SK-N-SH (cell line): ENCODE results near the gene MGAM2. TPM values are rescaled to one million over a fixed set of nuclear protein-coding genes. Genes with fewer than 3 reads are reported as not detected.
"Not testable (repeated sequence)": the region's sequence is repeated elsewhere in the genome, so short reads cannot be mapped to it uniquely, and the experiment has no call there.

Source experiments
- CTCF ChIA-PET: fragments of 300-600, 350-600 bp; formaldehyde crosslinking; extraction: SDS; loops from one replicate; lab custom pipeline; 2021; lab: Yijun Ruan, JAX
- POLR2A ChIA-PET: fragments of 350-600 bp; sonication (Branson Sonifier 250); formaldehyde crosslinking; extraction: SDS; loops from one replicate; lab custom pipeline; 2020; ENCODE audit warnings: antibody characterized with exemption, inconsistent platforms; lab: Yijun Ruan, JAX
- DNase-seq: peaks from one replicate; pipeline ENCODE4 v3.0.0; 2012
- H2AFZ ChIP-seq: fragments of 200-600 bp; sonication (generic); 2 replicates; pipeline ENCODE4 v1.8.1; 2016; ENCODE audit warnings: antibody characterized with exemption, mild to moderate bottlenecking, low read depth
- H3F3A ChIP-seq: fragments of 200-600 bp; sonication (generic); replicated peaks from 2 replicates; pipeline ENCODE3; 2016; ENCODE audit warnings: antibody characterized with exemption, mild to moderate bottlenecking; ENCODE audit not compliant: insufficient read depth
- H3K27ac ChIP-seq, 2 experiments: fragments of 200-500 bp in 1 of 2; fragments of 200-600 bp in 1 of 2; sonication (Bioruptor generic) in 1 of 2; sonication (generic), shearing (Covaris generic) in 1 of 2; 2 replicates each; pipeline versions ENCODE4 v1.5.1 to v1.6.1; 2014 to 2016; ENCODE audit warnings: low read depth in 2 of 2, inconsistent platforms in 1 of 2, low read length in 1 of 2, mild to moderate bottlenecking in 1 of 2, mixed read lengths in 1 of 2
- H3K27me3 ChIP-seq: fragments of 200-600 bp; sonication (generic), shearing (Covaris generic); 2 replicates; pipeline ENCODE4 v1.6.1; 2016; ENCODE audit warnings: mixed run types; ENCODE audit not compliant: insufficient read depth
- H3K36me3 ChIP-seq, 2 experiments: fragments of 200-500 bp in 1 of 2; fragments of 200-600 bp in 1 of 2; sonication (Bioruptor generic) in 1 of 2; sonication (generic) in 1 of 2; replicated peaks in 1 of 2; 2 replicates each; pipeline versions ENCODE3 to v1.5.1; 2014 to 2016; ENCODE audit warnings: low read length in 1 of 2, mild to moderate bottlenecking in 1 of 2; ENCODE audit not compliant: insufficient read depth in 2 of 2, control insufficient read depth in 1 of 2
- H3K4me1 ChIP-seq, 2 experiments: fragments of 200-500 bp in 1 of 2; fragments of 200-600 bp in 1 of 2; sonication (Bioruptor generic) in 1 of 2; sonication (generic), shearing (Covaris generic) in 1 of 2; 2 replicates each; pipeline versions ENCODE4 v1.5.1 to v1.6.1; 2014 to 2016; ENCODE audit warnings: low read depth in 1 of 2, low read length in 1 of 2, mixed run types in 1 of 2; ENCODE audit not compliant: insufficient read depth in 2 of 2, control insufficient read depth in 1 of 2
- H3K4me2 ChIP-seq: fragments of 200-600 bp; sonication (generic), shearing (Covaris generic); 2 replicates; pipeline ENCODE4 v1.6.1; 2017; ENCODE audit warnings: mixed run types
- H3K4me3 ChIP-seq, 2 experiments: fragments of 200-500 bp in 1 of 2; fragments of 200-600 bp in 1 of 2; sonication (Bioruptor generic) in 1 of 2; sonication (generic), shearing (Covaris generic) in 1 of 2; 2 replicates each; pipeline versions ENCODE4 v1.5.1 to v1.8.1; 2014 to 2016; ENCODE audit warnings: low read depth in 2 of 2, inconsistent platforms in 1 of 2, low read length in 1 of 2, mild to moderate bottlenecking in 1 of 2, mixed read lengths in 1 of 2, moderate library complexity in 1 of 2
- H3K79me2 ChIP-seq: fragments of 200-600 bp; sonication (generic); 2 replicates; pipeline ENCODE4 v1.8.1; 2017; ENCODE audit warnings: mild to moderate bottlenecking; ENCODE audit not compliant: insufficient read depth
- H3K9ac ChIP-seq: fragments of 200-600 bp; sonication (generic); 2 replicates; pipeline ENCODE4 v1.6.1; 2017; ENCODE audit warnings: mixed run types
- H3K9me2 ChIP-seq: fragments of 200-600 bp; sonication (generic); 2 replicates; pipeline ENCODE4 v1.6.1; 2017; ENCODE audit warnings: mixed run types
- H3K9me3 ChIP-seq: fragments of 200-600 bp; sonication (generic); 2 replicates; pipeline ENCODE4 v1.6.1; 2017; ENCODE audit warnings: mixed run types, mild to moderate bottlenecking, moderate library complexity
- H4K20me1 ChIP-seq: fragments of 200-600 bp; sonication (generic); 2 replicates; pipeline ENCODE4 v1.6.1; 2017; ENCODE audit warnings: mild to moderate bottlenecking, mixed run types; ENCODE audit not compliant: insufficient read depth
- CTCF ChIP-seq: fragments of 200-600 bp; sonication (generic); IDR thresholded peaks from 2 replicates; pipeline ENCODE4 v1.6.1; 2017; ENCODE audit warnings: antibody characterized with exemption, mild to moderate bottlenecking, moderate library complexity
- ELF1 ChIP-seq: IDR thresholded peaks from 2 replicates; pipeline ENCODE4 v1.4.0; 2012
- MXI1 ChIP-seq: IDR thresholded peaks from 2 replicates; pipeline ENCODE4 v1.6.1; 2012; ENCODE audit warnings: mild to moderate bottlenecking, low read depth, low read length, improper control_type of control experiment
- NRF1 ChIP-seq: IDR thresholded peaks from 2 replicates; pipeline ENCODE4 v1.6.1; 2012; ENCODE audit warnings: low read depth, mild to moderate bottlenecking, low read length
- YY1 ChIP-seq: IDR thresholded peaks from 2 replicates; pipeline ENCODE4 v1.4.0; 2012; ENCODE audit warnings: low read depth, mild to moderate bottlenecking
- ZBTB33 ChIP-seq: IDR thresholded peaks from 2 replicates; pipeline ENCODE4 v1.4.0; 2012; ENCODE audit warnings: low read depth, borderline replicate concordance
- WGBS: methylation state at CpG from one replicate; pipeline ENCODE4 v1.1.6; 2017; ENCODE audit warnings: low lambda C conversion rate; 5-methylcytosine and 5-hydroxymethylcytosine counted together
- polyA plus RNA-seq, 3 experiments: library from polyadenylated mRNA; depleted of rRNA; stranded (reverse); fragments of >200 nt; gene quantifications; 2 replicates each; pipeline ENCODE4 v1.2.3, GENCODE V29; 2012

Gene MGAM2
- polyA plus RNA-seq, 1 of the 3 experiments (the other 2 are of a cell fraction), result not detected

DNA sequence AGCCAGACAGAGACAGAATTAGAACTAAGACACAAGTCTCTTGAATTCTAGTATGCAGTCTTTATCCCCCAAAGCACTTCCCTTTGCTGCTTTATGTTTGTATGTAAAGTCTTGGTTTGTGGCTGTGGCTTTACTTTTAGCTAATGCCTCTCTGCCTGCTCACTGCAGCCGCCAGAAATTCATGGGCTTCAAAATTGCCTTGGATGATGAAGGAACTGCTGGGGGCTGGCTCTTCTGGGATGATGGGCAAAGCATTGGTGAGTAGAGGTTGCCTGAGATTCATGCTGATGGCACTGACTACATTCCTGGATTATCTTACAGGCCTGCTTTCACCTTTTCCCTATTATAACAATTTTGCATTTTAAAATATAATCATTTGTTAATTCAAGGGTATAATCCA is 10.9 kb upstream of the MGAM2 start (continued):
- no peak for TF ChIP-seq CTCF
- no peak for TF ChIP-seq ELF1

DNA sequence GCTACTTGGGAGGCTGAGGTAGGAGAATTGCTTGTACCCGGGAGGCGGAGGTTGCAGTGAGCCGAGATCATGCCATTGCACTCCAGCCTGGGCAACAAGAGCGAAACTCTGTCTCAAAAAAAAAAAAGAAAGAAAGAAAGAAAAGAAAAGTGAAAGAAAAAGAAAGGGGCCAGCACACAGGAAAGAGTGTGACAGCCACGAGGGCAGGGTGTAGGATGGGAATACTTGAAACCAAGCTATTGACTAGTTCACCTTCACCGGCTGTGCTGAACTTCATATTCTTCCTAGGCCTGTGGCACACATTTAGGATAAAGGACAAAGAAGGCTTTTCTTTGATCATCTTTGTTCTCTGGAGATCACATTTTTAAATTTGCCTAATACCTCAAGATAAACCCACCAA is 9.7 kb upstream of the MGAM2 start:
- H3K36me3 ChIP-seq, H3K4me3 ChIP-seq, H3K9ac ChIP-seq, H3K4me2 ChIP-seq, H3K79me2 ChIP-seq, DNase-seq, H3K27ac ChIP-seq, H3K9me2 ChIP-seq, H3K9me3 ChIP-seq, H3K27me3 ChIP-seq, H2AFZ ChIP-seq, CTCF ChIA-PET, H4K20me1 ChIP-seq, H3F3A ChIP-seq, H3K4me1 ChIP-seq, POLR2A ChIA-PET: not testable (repeated sequence)
- 16% methylated on average over 6 of the region's 6 CpGs for WGBS

- no peaks in the 10 kb centered on the region for H3F3A ChIP-seq
- no peaks in the 10 kb centered on the region for H3K9me2 ChIP-seq
- ChIA-PET CTCF (interaction anchor here (0.9 kb wide), 1 partner anchor 37 kb away, joined by 3 read pairs; no protein-coding TSS in a partner anchor), POLR2A (no interaction called here)
- H3K4me2 ChIP-seq, result no peak overlapping the region
- H3K27ac ChIP-seq, result no peak overlapping the region
- no peak for DNase-seq
- H2AFZ ChIP-seq, result no peak overlapping the region
- H3K9me3 ChIP-seq, result no peaks in the 10 kb centered on the region
- H3K79me2 ChIP-seq, result no peaks in the 10 kb centered on the region
- 9% methylated on average over 6 of the region's 6 CpGs for WGBS
- TF ChIP-seq YY1, result no peak
- no peak for TF ChIP-seq MXI1
- no peak for TF ChIP-seq ZBTB33
- no peak for TF ChIP-seq NRF1
- H3K27me3 ChIP-seq, result no peaks in the 10 kb centered on the region
- H4K20me1 ChIP-seq, result no peaks in the 10 kb centered on the region
- no peak overlapping the region for H3K9ac ChIP-seq
- no peaks in the 10 kb centered on the region for H3K4me1 ChIP-seq
- no peaks in the 10 kb centered on the region for H3K36me3 ChIP-seq
- 0 out of 4 replicates have a peak overlapping the region, but pooled peaks of 1 of the 2 experiments have one; percentile 4 for H3K4me3 ChIP-seq
These were observed 6.7 kb upstream of the MGAM2 start for GRCh38 chr7:142104550-142105527.
